ENCODE results near the gene PDRG1. TPM values are rescaled to one million over a fixed set of nuclear protein-coding genes. Genes with fewer than 3 reads are reported as not detected.
"Not testable (repeated sequence)": the region's sequence is repeated elsewhere in the genome, so short reads cannot be mapped to it uniquely, and the experiment has no call there.

The PDRG1 gene
- total RNA-seq, 1 donor from 2014 or later: 16.3 TPM

GRCh38 chr20:31934968-31935764 is 16.7 kb downstream of the PDRG1 start:
- peaks cover 13% of the 10 kb centered on the region for H3K27me3 Mint-ChIP-seq (ENCODE audit: low read depth)

GRCh38 chr20:31934491-31934890 is 17.4 kb downstream of the PDRG1 start:
- no peak for DNase-seq (ENCODE audit: low spot score in 2 of 2, unreplicated experiment in 2 of 2)
- no peaks in the 10 kb centered on the region for H3K9me3 Mint-ChIP-seq

More at GRCh38 chr20:31934968-31935764, 16.7 kb downstream of the PDRG1 start:
- Mint-ChIP-seq H3K4me3 (no peak overlapping the region), H3K36me3 (no peaks in the 10 kb centered on the region), H3K27ac (no peak overlapping the region), H3K4me1 (no peaks in the 10 kb centered on the region), H3K9me3 (no peaks in the 10 kb centered on the region)
- no peak for DNase-seq (ENCODE audit: low spot score in 2 of 2, unreplicated experiment in 2 of 2)
- TF ChIP-seq CTCF (IDR thresholded peaks at IDR 0.05; ENCODE audit: unreplicated experiment): no peak

GRCh38 chr20:31933698-31934097 is 18.1 kb downstream of the PDRG1 start:
- H3K36me3 Mint-ChIP-seq: no peaks in the 10 kb centered on the region
- no peaks in the 10 kb centered on the region for H3K4me1 Mint-ChIP-seq
- no peak for TF ChIP-seq CTCF (IDR thresholded peaks at IDR 0.05; ENCODE audit: unreplicated experiment)

More at GRCh38 chr20:31934491-31934890, 17.4 kb downstream of the PDRG1 start:
- TF ChIP-seq CTCF (IDR thresholded peaks at IDR 0.05; ENCODE audit: unreplicated experiment): no peak
- no peak overlapping the region for H3K4me3 Mint-ChIP-seq
- H3K27me3 Mint-ChIP-seq (ENCODE audit: low read depth): peaks cover 15% of the 10 kb centered on the region
- no peaks in the 10 kb centered on the region for H3K36me3 Mint-ChIP-seq
- H3K27ac Mint-ChIP-seq: no peak overlapping the region
- H3K4me1 Mint-ChIP-seq: no peaks in the 10 kb centered on the region

GRCh38 chr20:31930779-31931178 is 21.1 kb downstream of the PDRG1 start:
- no peak for TF ChIP-seq CTCF (IDR thresholded peaks at IDR 0.05; ENCODE audit: unreplicated experiment)
- no peak overlapping the region for H3K4me3 Mint-ChIP-seq
- no peak overlapping the region for H3K27ac Mint-ChIP-seq
- H3K9me3 Mint-ChIP-seq: no peaks in the 10 kb centered on the region
- no peaks in the 10 kb centered on the region for H3K4me1 Mint-ChIP-seq
- peaks cover 32% of the 10 kb centered on the region for H3K27me3 Mint-ChIP-seq (ENCODE audit: low read depth)
- no peak for DNase-seq (ENCODE audit: low spot score in 2 of 2, unreplicated experiment in 2 of 2)
- H3K36me3 Mint-ChIP-seq: no peaks in the 10 kb centered on the region

More at GRCh38 chr20:31933698-31934097, 18.1 kb downstream of the PDRG1 start:
- no peaks in the 10 kb centered on the region for H3K9me3 Mint-ChIP-seq
- DNase-seq (ENCODE audit: low spot score in 2 of 2, unreplicated experiment in 2 of 2): no peak
- H3K27me3 Mint-ChIP-seq (ENCODE audit: low read depth): peaks cover 19% of the 10 kb centered on the region
- no peak overlapping the region for H3K27ac Mint-ChIP-seq
- H3K4me3 Mint-ChIP-seq: no peak overlapping the region

- DNase-seq (ENCODE audit: low spot score in 2 of 2, unreplicated experiment in 2 of 2); H3K27ac Mint-ChIP-seq; H3K36me3 Mint-ChIP-seq; H3K4me1 Mint-ChIP-seq; H3K9me3 Mint-ChIP-seq; H3K4me3 Mint-ChIP-seq: not testable (repeated sequence)
- peaks cover 41% of the 10 kb centered on the region for H3K27me3 Mint-ChIP-seq (ENCODE audit: low read depth)
These were observed 22.2 kb downstream of the PDRG1 start for GRCh38 chr20:31929631-31930030.

- no peak overlapping the region for H3K4me3 Mint-ChIP-seq
- H3K4me1 Mint-ChIP-seq: peaks cover 11% of the 10 kb centered on the region
- DNase-seq (ENCODE audit: low spot score in 2 of 2, unreplicated experiment in 2 of 2): no peak
- H3K27me3 Mint-ChIP-seq (ENCODE audit: low read depth): peaks cover 47% of the 10 kb centered on the region
- H3K27ac Mint-ChIP-seq: no peak overlapping the region
- TF ChIP-seq CTCF (IDR thresholded peaks at IDR 0.05; ENCODE audit: unreplicated experiment): no peak
- H3K36me3 Mint-ChIP-seq: no peaks in the 10 kb centered on the region
- H3K9me3 Mint-ChIP-seq: no peaks in the 10 kb centered on the region
These were observed 24.2 kb downstream of the PDRG1 start for GRCh38 chr20:31927627-31928159.

Data from mesothelial cell of epicardium (in vitro differentiated cells).